Measurements from ENCODE around the gene EIPR1.

EIPR1 gene

DNA sequence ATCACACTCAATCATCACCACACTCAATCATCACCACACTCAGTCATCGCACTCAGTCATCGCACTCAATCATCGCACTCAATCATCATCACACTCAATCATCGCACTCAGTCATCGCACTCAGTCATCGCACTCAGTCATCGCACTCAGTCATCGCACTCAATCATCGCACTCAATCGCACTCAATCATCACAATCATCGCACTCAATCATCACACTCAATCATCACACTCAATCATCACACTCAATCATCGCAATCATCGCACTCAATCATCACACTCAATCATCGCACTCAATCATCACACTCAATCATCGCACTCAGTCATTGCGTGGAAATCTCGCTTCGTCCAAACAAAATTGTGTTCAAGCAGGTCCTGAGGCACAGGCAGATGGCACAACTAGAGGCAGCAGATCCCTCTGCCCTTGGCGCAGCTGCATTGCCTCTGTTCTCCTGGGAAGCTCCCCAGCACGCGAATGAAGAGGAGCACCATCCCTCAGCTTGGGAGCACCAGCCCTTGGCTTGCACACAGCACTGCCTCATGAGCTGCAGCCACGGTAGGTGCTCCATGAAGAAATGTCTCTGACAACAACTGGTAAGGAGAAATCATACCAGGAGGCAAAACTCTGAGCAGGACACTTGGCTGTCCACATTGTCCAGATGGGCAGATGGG is 108.1 kb downstream of the EIPR1 start:
- no peak for DNase-seq (ENCODE audit: low read depth in 2 of 2)

GRCh38 chr2:3268705-3269029 is 109.0 kb downstream of the EIPR1 start:
- no peak for DNase-seq (ENCODE audit: low read depth in 2 of 2)

DNA sequence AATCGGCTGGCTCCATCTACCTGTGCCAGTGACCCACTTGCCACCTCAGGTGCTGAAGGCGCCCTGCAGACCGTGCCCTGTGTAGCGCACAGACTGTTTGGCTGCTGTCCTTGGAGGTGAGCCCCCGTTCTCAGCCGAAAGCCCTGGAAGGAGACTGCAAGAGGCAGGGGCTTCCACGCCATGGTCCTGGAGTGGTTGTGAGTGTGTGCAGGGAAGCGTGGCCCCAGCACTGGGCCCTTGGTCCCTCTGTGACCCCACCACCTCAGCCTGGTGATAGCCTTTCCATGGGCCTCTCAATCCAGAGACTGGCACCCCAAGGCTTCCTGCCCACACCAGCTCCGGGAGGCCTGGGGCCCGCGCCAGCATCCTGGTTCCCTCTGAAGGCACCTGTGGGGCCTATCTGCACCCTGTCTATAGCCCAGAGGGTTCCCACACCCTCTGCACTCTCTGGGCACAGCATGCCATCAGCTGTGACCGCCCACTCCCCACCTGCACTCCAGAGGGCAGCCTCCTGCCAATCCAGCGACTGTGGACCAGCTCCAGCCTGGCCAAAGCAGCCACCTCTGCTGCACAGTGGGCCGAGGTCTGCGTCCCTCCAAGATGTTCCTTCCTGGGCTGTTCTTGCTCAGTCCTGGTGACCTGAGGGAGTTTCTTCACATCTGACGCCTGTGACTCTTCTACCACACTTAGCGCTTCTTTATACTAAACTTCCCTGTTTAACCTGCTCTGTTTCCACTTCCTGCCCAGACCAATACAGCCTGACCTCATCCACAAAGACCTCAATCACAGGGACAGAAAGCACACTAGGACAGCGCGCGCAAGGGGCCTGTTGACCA is 109.5 kb downstream of the EIPR1 start:
- no peak for DNase-seq (ENCODE audit: low read depth in 2 of 2)

GRCh38 chr2:3266925-3267867 is 110.4 kb downstream of the EIPR1 start:
- no peak for DNase-seq (ENCODE audit: low read depth in 2 of 2)

- no peak for DNase-seq (ENCODE audit: low read depth in 2 of 2)
These were observed 111.4 kb downstream of the EIPR1 start for GRCh38 chr2:3265981-3266924.

- DNase-seq (ENCODE audit: low read depth in 2 of 2) = no peak
These were observed 112.1 kb downstream of the EIPR1 start for GRCh38 chr2:3265471-3265870.

DNA sequence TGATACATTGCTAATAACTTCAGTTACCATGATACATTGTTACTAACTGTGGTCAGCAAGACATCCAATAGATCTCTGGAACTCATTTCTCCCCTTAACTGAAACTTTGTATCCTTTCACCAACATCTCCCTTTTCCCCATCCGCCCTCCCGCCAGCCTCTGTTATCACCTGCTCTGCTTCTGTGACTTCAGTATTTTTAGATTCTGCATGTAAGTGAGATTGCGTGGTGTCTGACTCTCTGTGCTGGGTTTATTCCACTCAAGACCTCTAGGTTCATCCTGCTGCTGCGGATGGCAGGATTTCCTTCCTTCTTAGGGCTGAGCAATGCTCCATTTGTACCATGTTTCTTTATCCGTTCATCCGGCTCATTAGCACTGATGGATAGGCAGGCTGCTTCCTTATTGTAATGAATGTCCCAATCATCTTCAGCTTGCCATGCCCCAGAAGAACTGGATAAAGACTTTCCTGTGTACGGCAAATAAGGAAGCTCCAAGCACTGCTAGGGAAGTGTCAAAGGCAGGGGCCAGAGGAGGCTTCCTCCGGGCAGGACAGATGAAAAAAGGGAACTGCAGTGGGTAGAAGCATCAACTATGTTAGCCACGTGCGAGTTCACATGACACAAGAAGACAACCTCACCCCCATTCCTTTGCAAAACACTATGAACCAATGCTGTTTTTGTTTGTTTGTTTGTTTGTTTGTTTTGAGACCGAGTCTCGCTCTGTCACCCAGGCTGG is 113.4 kb downstream of the EIPR1 start:
- DNase-seq (ENCODE audit: low read depth in 2 of 2) = no peak

DNA sequence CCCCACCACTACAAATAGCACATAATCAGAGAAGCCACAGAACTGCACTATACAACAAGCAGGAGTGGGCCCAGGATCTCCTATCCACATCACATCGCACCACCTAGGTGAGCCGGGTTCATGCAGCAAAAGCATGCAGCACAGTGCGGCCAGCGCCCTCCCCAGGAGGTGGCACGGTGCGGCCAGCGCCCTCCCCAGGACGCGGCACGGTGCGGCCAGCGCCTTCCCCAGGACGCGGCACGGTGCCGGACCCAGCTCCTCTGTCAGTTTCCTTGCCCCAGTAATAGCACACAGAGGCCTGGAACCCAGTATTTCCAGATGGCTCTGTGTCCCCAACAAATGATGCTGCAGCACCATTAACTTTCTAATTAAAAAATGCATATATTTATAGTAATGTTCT is 114.1 kb downstream of the EIPR1 start:
- no peak for DNase-seq (ENCODE audit: low read depth in 2 of 2)

DNA sequence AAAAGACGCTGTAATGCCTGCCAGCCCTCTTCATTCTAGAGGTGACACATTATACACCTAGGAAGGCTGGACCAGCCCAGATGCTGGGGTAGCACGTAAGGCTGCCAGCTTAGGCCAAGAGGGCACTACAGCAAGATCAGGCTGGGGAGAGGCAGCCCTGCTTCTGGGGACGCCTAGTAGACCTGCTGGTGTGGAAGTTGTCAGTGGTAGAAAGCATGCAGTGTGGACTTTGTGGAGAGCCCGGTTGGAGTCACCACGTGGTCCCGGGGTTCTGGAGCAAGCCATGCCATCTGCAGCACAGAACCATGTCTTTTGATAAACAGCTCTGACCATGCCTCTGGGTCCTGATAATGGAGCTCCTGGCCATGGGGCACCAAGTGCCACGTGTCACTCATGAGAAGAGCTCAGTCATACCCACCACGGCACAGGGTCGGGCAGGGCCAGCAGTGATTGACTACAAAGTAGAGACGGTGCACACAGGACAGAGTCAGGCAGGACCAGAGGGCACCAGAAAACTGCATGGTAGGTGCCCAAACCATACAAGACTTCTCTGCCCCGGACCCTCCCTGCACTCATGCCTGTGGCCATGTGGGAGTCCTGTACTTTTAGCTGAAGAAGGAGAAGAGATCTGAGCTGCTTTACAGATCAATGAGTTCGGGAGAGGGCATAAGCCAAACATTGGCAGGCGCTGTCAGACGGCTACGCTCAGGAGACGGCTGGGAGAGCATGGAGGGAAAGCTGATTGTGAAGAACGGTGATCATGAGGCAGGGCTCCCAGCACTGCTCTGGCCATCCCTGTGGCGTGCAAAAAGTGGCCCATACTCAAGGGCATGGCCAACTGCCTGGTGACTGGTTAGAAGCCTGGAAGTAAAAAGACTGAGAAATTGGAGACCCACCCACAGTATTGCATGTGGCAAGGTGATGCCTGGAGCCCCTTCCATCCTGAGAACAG is 114.9 kb downstream of the EIPR1 start:
- no peak for DNase-seq (ENCODE audit: low read depth in 2 of 2)

DNA sequence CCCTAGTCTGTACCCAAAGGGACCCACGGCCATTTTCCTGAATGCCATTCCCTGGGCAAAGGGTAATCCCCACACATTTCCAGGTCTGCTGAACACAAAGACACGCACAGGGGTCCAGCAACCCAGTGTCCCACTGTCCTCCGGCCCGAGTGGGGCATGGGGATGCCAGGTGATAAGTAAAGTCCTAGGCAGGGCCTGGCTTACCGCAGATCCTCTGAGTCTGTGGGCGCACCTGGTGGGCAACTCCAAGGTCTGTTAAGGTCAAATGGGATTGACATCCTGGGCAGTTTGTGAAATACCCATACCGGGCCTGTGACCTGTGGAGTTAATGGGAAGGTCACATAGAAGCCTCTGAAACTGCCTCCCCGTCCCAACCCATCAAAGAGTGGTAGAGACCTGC is 116.1 kb downstream of the EIPR1 start:
- DNase-seq (ENCODE audit: low read depth in 2 of 2) = no peak

DNA sequence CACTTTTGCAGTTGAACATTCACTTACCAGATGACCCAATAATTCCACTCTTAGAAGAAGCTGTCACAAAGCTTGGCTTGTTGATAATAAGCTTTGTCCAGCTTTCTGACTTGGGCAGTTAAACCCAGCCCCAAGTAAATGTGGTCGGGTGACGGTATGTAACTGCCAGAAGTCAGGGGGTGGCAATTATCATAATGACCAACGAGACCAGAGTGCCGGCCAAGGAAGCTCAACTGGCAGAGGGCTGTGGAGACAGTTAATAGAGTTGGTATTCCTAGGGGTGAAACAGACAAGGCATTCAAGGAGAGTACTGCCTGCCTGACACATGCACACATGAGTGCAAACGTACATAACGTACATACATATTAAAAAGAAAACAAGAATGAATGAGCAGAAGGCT is 116.7 kb downstream of the EIPR1 start:
- no peak for DNase-seq (ENCODE audit: low read depth in 2 of 2)

DNA sequence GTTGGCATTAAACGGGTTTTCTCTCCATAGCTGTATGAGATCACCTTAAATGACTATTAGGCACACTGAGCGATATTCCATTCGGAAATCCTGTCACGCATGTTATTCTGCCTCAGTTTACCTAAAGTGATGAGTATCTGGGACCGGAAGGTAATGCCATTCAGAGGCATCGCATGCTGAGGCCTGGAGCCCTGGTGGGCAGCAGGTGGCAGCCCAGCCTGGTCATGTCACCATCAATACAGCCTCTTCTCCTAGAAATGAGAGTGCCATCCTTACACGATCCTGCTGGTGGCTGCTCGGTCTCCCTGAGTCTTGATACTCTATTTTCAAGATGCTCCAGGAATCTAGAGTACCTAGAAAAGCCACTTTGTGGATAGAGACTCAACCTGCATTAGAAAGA is 119.8 kb downstream of the EIPR1 start:
- no peak for DNase-seq (ENCODE audit: low read depth in 2 of 2)

GRCh38 chr2:3257166-3257565 is 120.5 kb downstream of the EIPR1 start:
- no peak for DNase-seq (ENCODE audit: low read depth in 2 of 2)

- no peak for DNase-seq (ENCODE audit: low read depth in 2 of 2)
These were observed 121.0 kb downstream of the EIPR1 start for GRCh38 chr2:3256605-3257004.

DNA sequence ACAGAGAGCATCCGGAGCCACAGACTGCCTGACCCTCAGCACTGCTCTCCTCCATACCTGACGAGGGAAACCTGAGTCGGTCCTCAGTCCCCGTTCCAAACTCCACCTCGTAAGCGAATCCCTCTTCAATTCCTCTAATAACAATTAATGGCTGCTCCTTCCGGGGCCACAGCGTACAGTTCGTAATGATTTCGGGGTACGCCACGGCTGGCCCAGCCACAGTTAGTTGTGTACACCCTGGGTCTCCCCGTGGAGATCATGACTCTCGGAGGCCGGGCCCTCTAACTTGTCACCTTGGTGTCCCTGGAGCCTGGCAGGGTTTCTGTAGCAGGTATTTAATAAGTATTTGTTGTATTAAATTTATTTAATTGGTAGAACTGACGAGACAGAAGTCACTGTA is 121.5 kb downstream of the EIPR1 start:
- no peak for DNase-seq (ENCODE audit: low read depth in 2 of 2)

DNA sequence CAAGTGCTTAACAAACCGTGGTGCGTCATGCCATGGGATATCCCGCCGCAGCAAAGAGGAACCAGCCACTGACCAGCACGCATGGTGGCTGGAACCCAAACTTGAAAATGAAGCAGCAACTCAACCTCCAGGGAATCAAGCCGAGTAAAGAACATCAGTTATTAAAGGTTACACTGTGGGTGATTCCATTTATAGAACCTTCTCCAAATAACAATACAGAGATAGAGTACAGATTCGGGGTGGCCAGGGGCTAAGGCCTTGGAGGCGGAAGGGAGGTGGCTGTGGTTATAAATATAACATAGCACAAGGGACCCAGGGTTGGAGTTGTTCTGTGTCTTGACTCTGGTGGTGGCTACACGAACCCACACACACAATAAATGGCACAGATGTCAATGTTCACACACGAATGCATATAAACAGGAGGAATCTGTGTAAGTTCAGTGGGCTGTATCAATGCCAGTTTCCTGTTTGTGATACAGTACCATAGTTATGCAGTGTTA is 123.1 kb downstream of the EIPR1 start:
- DNase-seq (ENCODE audit: low read depth in 2 of 2) = no peak

- no peak for DNase-seq (ENCODE audit: low read depth in 2 of 2)
These were observed 123.6 kb downstream of the EIPR1 start for GRCh38 chr2:3253913-3254441.

- no peak for DNase-seq (ENCODE audit: low read depth in 2 of 2)
These were observed 125.7 kb downstream of the EIPR1 start for GRCh38 chr2:3251946-3252345.

DNA sequence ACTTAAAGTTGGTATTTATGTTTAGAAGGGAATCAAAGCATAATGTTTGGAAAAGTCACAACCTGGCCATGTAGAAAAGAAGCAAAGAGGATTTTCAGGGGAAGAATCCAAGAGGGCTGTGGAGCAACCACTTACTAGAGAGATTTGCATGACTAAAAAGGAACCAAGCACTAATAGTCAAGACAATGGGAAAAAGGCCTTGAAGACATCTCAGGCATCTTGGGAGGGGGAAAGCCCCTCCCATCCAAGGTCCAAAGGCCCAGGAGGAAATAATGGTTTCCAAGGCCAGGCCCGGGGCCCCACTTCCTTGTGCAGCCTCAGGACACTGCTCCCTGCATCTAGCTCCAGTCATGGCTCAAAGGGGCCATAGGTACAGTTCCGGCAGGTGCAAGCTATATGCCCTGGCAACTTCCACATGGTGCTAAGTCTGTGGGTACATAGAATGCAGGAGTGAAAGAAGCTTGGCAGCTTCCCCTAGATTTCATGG is 128.1 kb downstream of the EIPR1 start:
- no peak for DNase-seq (ENCODE audit: low read depth in 2 of 2)
